ENCODE results near the gene LRRC7. TPM values are rescaled to one million over a fixed set of nuclear protein-coding genes. Genes with fewer than 3 reads are reported as not detected.
A peak's percentile ranks its signal among the peaks of the same experiment; 100 is the strongest.

Gene LRRC7
- total RNA-seq (1 to 10 TPM in 2 of 5 donors, under 1 TPM in 3; 0.13 to 4.0 (median 0.54) TPM), total RNA-seq (0 to 12.8 (median 0.57) reads per million in 29 experiments)
- total RNA-seq (2013): 0.09 TPM

GRCh38 chr1:69567652-69568420 is at the start of gene LRRC7:
Gene LRRC7 (plus strand): TSS chr1:69567922. CDS start chr1:69568640, 718 bp downstream.
- peaks cover 0 to 3% (median 0%) of the 10 kb centered on the region in 3 donors for H3K9me3 Mint-ChIP-seq
- DNase-seq: peak in 1 of 35 experiments; percentile 9
- POLR2A ChIA-PET: no interaction called here
- peak in 3 of 4 experiments; percentile 19 to 44 (median 19) for ATAC-seq (replicated peaks in 1 of 4)
- peak within 1 kb of the TSS; percentile 28 to 77 (median 72) for H3K4me3 Mint-ChIP-seq
- H3K36me3 ChIP-seq (ENCODE audit: control insufficient read depth in 2 of 2, extremely low read depth in 1 of 2, insufficient read depth in 1 of 2, low read length in 1 of 2): no peaks in the 10 kb centered on the region
- CTCF ChIA-PET: no interaction called here
- no peaks in the 10 kb centered on the region for H3K36me3 Mint-ChIP-seq
- peak within 1 kb of the TSS in 1 of 2 donors; percentile 69 for H3K4me3 ChIP-seq (ENCODE audit: control insufficient read depth in 1 of 2, extremely low read depth in 1 of 2, low read length in 1 of 2)
- H3K27ac Mint-ChIP-seq: peak within 1 kb of the TSS in 1 of 2 donors; percentile 87
- peaks cover 0 to 9% (median 3%) of the 10 kb centered on the region in 3 donors for H3K4me1 Mint-ChIP-seq
- H3K27me3 Mint-ChIP-seq: peaks cover 32 to 33% of the 10 kb centered on the region in 2 donors
- peaks cover 12 to 29% of the 10 kb centered on the region in 2 experiments for H3K27me3 ChIP-seq (replicated peaks in 1 of 2; ENCODE audit: control insufficient read depth in 2 of 2, extremely low read depth in 1 of 2, insufficient read depth in 2 of 2, low read length in 1 of 2)
- no peak within 1 kb of the TSS for H3K27ac ChIP-seq (ENCODE audit: low read length)
- H3K4me1 ChIP-seq (ENCODE audit: control insufficient read depth in 1 of 2, extremely low read depth in 1 of 2, insufficient read depth in 2 of 2, low read length in 2 of 2): no peaks in the 10 kb centered on the region
- no peaks in the 10 kb centered on the region for H3K9me3 ChIP-seq
- 4% methylated on average over 56 of the region's 62 CpGs for WGBS (ENCODE audit: insufficient coverage)

- H3K27me3 Mint-ChIP-seq: no peaks in the 10 kb centered on the region
- H3K36me3 ChIP-seq (ENCODE audit: control insufficient read depth in 2 of 2, extremely low read depth in 1 of 2, insufficient read depth in 1 of 2, low read length in 1 of 2): no peaks in the 10 kb centered on the region
- no peak overlapping the region for H3K27ac ChIP-seq (ENCODE audit: low read length)
- DNase-seq: no peak
- CTCF ChIA-PET: no interaction called here
- H3K36me3 Mint-ChIP-seq: no peaks in the 10 kb centered on the region
- 83% methylated on average over 1 of the region's 3 CpGs for WGBS (ENCODE audit: insufficient coverage)
- ATAC-seq (replicated peaks in 1 of 4): no peak
- H3K4me3 ChIP-seq (ENCODE audit: control insufficient read depth in 1 of 2, extremely low read depth in 1 of 2, low read length in 1 of 2): no peak overlapping the region
- no peak overlapping the region for H3K4me3 Mint-ChIP-seq
- no peaks in the 10 kb centered on the region for H3K4me1 ChIP-seq (ENCODE audit: control insufficient read depth in 1 of 2, extremely low read depth in 1 of 2, insufficient read depth in 2 of 2, low read length in 2 of 2)
- H3K9me3 ChIP-seq: no peaks in the 10 kb centered on the region
- H3K27me3 ChIP-seq (replicated peaks in 1 of 2; ENCODE audit: control insufficient read depth in 2 of 2, extremely low read depth in 1 of 2, insufficient read depth in 2 of 2, low read length in 1 of 2): no peaks in the 10 kb centered on the region
- no peaks in the 10 kb centered on the region for H3K4me1 Mint-ChIP-seq
- POLR2A ChIA-PET: no interaction called here
- no peak overlapping the region for H3K27ac Mint-ChIP-seq
- H3K9me3 Mint-ChIP-seq: peaks cover 0 to 5% (median 0%) of the 10 kb centered on the region in 3 donors
Measured at GRCh38 chr1:69519006-69519405, 48.7 kb upstream of the LRRC7 start.

GRCh38 chr1:69520326-69520725 is 47.4 kb upstream of the LRRC7 start:
- H3K27ac ChIP-seq (ENCODE audit: low read length): no peak overlapping the region
- Mint-ChIP-seq H3K27me3 (no peaks in the 10 kb centered on the region), H3K36me3 (no peaks in the 10 kb centered on the region), H3K9me3 (peaks cover under 1 to 8% (median 5%) of the 10 kb centered on the region in 3 donors), H3K4me3 (no peak overlapping the region), H3K27ac (no peak overlapping the region), H3K4me1 (no peaks in the 10 kb centered on the region)
- POLR2A ChIA-PET: no interaction called here
- H3K9me3 ChIP-seq: no peaks in the 10 kb centered on the region
- no peak overlapping the region for H3K4me3 ChIP-seq (ENCODE audit: control insufficient read depth in 1 of 2, extremely low read depth in 1 of 2, low read length in 1 of 2)
- no peaks in the 10 kb centered on the region for H3K27me3 ChIP-seq (replicated peaks in 1 of 2; ENCODE audit: control insufficient read depth in 2 of 2, extremely low read depth in 1 of 2, insufficient read depth in 2 of 2, low read length in 1 of 2)
- H3K4me1 ChIP-seq (ENCODE audit: control insufficient read depth in 1 of 2, extremely low read depth in 1 of 2, insufficient read depth in 2 of 2, low read length in 2 of 2): no peaks in the 10 kb centered on the region
- DNase-seq (no peak), ATAC-seq (replicated peaks in 1 of 4) (no peak)
- H3K36me3 ChIP-seq (ENCODE audit: control insufficient read depth in 2 of 2, extremely low read depth in 1 of 2, insufficient read depth in 1 of 2, low read length in 1 of 2): no peaks in the 10 kb centered on the region
- WGBS (ENCODE audit: insufficient coverage): 33% methylated on average over 1 of the region's 5 CpGs
- CTCF ChIA-PET: no interaction called here

GRCh38 chr1:69523032-69523431 is 44.7 kb upstream of the LRRC7 start:
- Histone ChIP-seq H3K4me3 (ENCODE audit: control insufficient read depth in 1 of 2, extremely low read depth in 1 of 2, low read length in 1 of 2) (no peak overlapping the region), H3K36me3 (ENCODE audit: control insufficient read depth in 2 of 2, extremely low read depth in 1 of 2, insufficient read depth in 1 of 2, low read length in 1 of 2) (no peaks in the 10 kb centered on the region), H3K27me3 (replicated peaks in 1 of 2; ENCODE audit: control insufficient read depth in 2 of 2, extremely low read depth in 1 of 2, insufficient read depth in 2 of 2, low read length in 1 of 2) (no peaks in the 10 kb centered on the region), H3K9me3 (no peaks in the 10 kb centered on the region), H3K27ac (ENCODE audit: low read length) (no peak overlapping the region), H3K4me1 (ENCODE audit: control insufficient read depth in 1 of 2, extremely low read depth in 1 of 2, insufficient read depth in 2 of 2, low read length in 2 of 2) (no peaks in the 10 kb centered on the region)
- Mint-ChIP-seq H3K27ac (no peak overlapping the region), H3K27me3 (no peaks in the 10 kb centered on the region), H3K4me1 (no peaks in the 10 kb centered on the region), H3K9me3 (peaks cover 2 to 15% (median 8%) of the 10 kb centered on the region in 3 donors), H3K36me3 (no peaks in the 10 kb centered on the region), H3K4me3 (no peak overlapping the region)
- ATAC-seq (replicated peaks in 1 of 4): no peak
- ChIA-PET POLR2A (no interaction called here), CTCF (no interaction called here)
- DNase-seq: no peak
- no CpG with 5 or more reads among the region's 1 CpG for WGBS (ENCODE audit: insufficient coverage)

GRCh38 chr1:69523461-69523860 is 44.3 kb upstream of the LRRC7 start:
- WGBS (ENCODE audit: insufficient coverage): no CpG with 5 or more reads among the region's 7 CpGs
- Histone ChIP-seq H3K4me3 (ENCODE audit: control insufficient read depth in 1 of 2, extremely low read depth in 1 of 2, low read length in 1 of 2) (no peak overlapping the region), H3K36me3 (ENCODE audit: control insufficient read depth in 2 of 2, extremely low read depth in 1 of 2, insufficient read depth in 1 of 2, low read length in 1 of 2) (no peaks in the 10 kb centered on the region), H3K4me1 (ENCODE audit: control insufficient read depth in 1 of 2, extremely low read depth in 1 of 2, insufficient read depth in 2 of 2, low read length in 2 of 2) (no peaks in the 10 kb centered on the region), H3K27ac (ENCODE audit: low read length) (no peak overlapping the region), H3K27me3 (replicated peaks in 1 of 2; ENCODE audit: control insufficient read depth in 2 of 2, extremely low read depth in 1 of 2, insufficient read depth in 2 of 2, low read length in 1 of 2) (no peaks in the 10 kb centered on the region), H3K9me3 (no peaks in the 10 kb centered on the region)
- H3K4me1 Mint-ChIP-seq: no peaks in the 10 kb centered on the region
- no peak overlapping the region for H3K4me3 Mint-ChIP-seq
- H3K9me3 Mint-ChIP-seq: peaks cover 3 to 15% (median 8%) of the 10 kb centered on the region in 3 donors
- no peak for ATAC-seq (replicated peaks in 1 of 4)
- POLR2A ChIA-PET: no interaction called here
- no peaks in the 10 kb centered on the region for H3K36me3 Mint-ChIP-seq
- H3K27ac Mint-ChIP-seq: no peak overlapping the region
- DNase-seq: no peak
- H3K27me3 Mint-ChIP-seq: no peaks in the 10 kb centered on the region
- CTCF ChIA-PET: no interaction called here

- no peaks in the 10 kb centered on the region for H3K36me3 ChIP-seq (ENCODE audit: control insufficient read depth in 2 of 2, extremely low read depth in 1 of 2, insufficient read depth in 1 of 2, low read length in 1 of 2)
- CTCF ChIA-PET: no interaction called here
- no peak overlapping the region for H3K4me3 Mint-ChIP-seq
- no peaks in the 10 kb centered on the region for H3K27me3 ChIP-seq (replicated peaks in 1 of 2; ENCODE audit: control insufficient read depth in 2 of 2, extremely low read depth in 1 of 2, insufficient read depth in 2 of 2, low read length in 1 of 2)
- POLR2A ChIA-PET: no interaction called here
- H3K9me3 Mint-ChIP-seq: peaks cover 7 to 15% (median 8%) of the 10 kb centered on the region in 3 donors
- no peaks in the 10 kb centered on the region for H3K27me3 Mint-ChIP-seq
- H3K4me3 ChIP-seq (ENCODE audit: control insufficient read depth in 1 of 2, extremely low read depth in 1 of 2, low read length in 1 of 2): no peak overlapping the region
- H3K36me3 Mint-ChIP-seq: no peaks in the 10 kb centered on the region
- no CpG with 5 or more reads among the region's 1 CpG for WGBS (ENCODE audit: insufficient coverage)
- no peak overlapping the region for H3K27ac ChIP-seq (ENCODE audit: low read length)
- no peaks in the 10 kb centered on the region for H3K9me3 ChIP-seq
- no peaks in the 10 kb centered on the region for H3K4me1 ChIP-seq (ENCODE audit: control insufficient read depth in 1 of 2, extremely low read depth in 1 of 2, insufficient read depth in 2 of 2, low read length in 2 of 2)
- DNase-seq (no peak), ATAC-seq (replicated peaks in 1 of 4) (no peak)
- H3K4me1 Mint-ChIP-seq: no peaks in the 10 kb centered on the region
- H3K27ac Mint-ChIP-seq: no peak overlapping the region
Measured at GRCh38 chr1:69524015-69524414, 43.7 kb upstream of the LRRC7 start.

All from T-cell (primary cell).